ENCODE data around the gene LCK. TPM values are rescaled to one million over a fixed set of nuclear protein-coding genes. Genes with fewer than 3 reads are reported as not detected.

LCK gene
- total and polyA plus RNA-seq, 9 of the 15 experiments (the other 6 are each of a cell fraction or from before 2014, with no cell fraction given): 0.04 to 0.47 (median 0.13) TPM; not detected in 6

DNA sequence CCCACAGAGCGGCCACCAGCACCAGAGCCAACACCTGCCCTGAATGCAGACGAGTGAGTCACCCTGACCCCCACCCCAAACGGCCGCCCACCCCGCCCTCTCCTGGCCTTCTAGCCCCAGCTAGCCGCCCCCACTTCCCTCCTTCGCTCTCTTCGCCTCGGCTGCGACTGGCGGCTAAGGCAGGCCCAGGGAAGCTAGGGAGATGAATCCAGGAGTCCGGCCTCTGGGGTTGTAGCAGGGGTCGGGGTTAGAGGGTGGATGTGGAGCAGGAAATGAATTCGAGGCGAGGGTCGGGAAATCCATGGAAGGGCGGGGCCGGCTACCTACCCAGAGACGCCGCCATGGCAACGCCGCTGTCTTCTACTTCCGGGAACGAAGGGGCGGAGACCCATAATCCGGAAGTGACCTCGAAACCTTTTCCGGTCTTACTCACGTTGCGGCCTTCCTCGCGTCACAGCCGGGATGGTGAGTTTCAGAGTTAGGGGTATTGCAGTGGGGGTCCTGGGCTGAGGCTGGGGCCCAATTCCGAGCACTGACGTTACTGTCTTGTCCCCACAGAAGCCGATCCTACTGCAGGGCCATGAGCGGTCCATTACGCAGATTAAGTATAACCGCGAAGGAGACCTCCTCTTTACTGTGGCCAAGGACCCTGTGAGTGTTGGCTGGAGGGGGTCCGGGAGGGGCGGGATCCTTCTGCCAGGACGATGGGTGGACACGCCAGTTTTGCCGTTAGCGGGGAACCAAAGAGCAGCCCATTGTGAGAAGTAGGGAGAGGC, 28.9 kb upstream of the LCK start, which contains the start of the genes EIF3I and TMEM234 (continued):
- TF ChIP-seq NEUROD1 (IDR thresholded peaks at IDR 0.05; ENCODE audit: borderline replicate concordance, low read depth, low read length, partially characterized antibody) (peak; percentile 21), NCOA1 (IDR thresholded peaks at IDR 0.05; ENCODE audit: low read depth) (peak; percentile 40; the same call in 1 of the 2 replicates), PHF8 (IDR thresholded peaks at IDR 0.05; ENCODE audit: borderline replicate concordance, low read length) (peak; percentile 94), CREM (IDR thresholded peaks at IDR 0.05; ENCODE audit: low read depth) (peak; percentile 91), ZFX (CRISPR knock-in tag; IDR thresholded peaks at IDR 0.05) (peak; percentile 98), KDM4B (IDR thresholded peaks at IDR 0.05; ENCODE audit: borderline replicate concordance in 2 of 2, low read depth in 1 of 2) (peak in 1 of 2 experiments; percentile 90; a peak in 2 of 4 replicates), ATF7 (IDR thresholded peaks at IDR 0.05) (peak; percentile 87), MEIS2 (IDR thresholded peaks at IDR 0.05; ENCODE audit: partially characterized antibody) (no peak), SP1 (CRISPR knock-in tag; IDR thresholded peaks at IDR 0.05) (peak; percentile 89), ASH1L (IDR thresholded peaks at IDR 0.05; ENCODE audit: borderline replicate concordance, low read depth, partially characterized antibody) (peak; percentile 49), DMBX1 (CRISPR knock-in tag; IDR thresholded peaks at IDR 0.05; ENCODE audit: borderline replicate concordance) (no peak)
- TF ChIP-seq, protein P1, sequence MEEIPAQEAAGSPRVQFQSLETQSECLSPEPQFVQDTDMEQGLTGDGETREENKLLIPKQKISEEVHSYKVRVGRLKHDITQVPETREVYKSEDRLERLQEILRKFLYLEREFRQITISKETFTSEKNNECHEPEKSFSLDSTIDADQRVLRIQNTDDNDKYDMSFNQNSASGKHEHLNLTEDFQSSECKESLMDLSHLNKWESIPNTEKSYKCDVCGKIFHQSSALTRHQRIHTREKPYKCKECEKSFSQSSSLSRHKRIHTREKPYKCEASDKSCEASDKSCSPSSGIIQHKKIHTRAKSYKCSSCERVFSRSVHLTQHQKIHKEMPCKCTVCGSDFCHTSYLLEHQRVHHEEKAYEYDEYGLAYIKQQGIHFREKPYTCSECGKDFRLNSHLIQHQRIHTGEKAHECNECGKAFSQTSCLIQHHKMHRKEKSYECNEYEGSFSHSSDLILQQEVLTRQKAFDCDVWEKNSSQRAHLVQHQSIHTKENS (CRISPR knock-in tag; IDR thresholded peaks at IDR 0.05): no peak
- TF ChIP-seq, protein P2, sequence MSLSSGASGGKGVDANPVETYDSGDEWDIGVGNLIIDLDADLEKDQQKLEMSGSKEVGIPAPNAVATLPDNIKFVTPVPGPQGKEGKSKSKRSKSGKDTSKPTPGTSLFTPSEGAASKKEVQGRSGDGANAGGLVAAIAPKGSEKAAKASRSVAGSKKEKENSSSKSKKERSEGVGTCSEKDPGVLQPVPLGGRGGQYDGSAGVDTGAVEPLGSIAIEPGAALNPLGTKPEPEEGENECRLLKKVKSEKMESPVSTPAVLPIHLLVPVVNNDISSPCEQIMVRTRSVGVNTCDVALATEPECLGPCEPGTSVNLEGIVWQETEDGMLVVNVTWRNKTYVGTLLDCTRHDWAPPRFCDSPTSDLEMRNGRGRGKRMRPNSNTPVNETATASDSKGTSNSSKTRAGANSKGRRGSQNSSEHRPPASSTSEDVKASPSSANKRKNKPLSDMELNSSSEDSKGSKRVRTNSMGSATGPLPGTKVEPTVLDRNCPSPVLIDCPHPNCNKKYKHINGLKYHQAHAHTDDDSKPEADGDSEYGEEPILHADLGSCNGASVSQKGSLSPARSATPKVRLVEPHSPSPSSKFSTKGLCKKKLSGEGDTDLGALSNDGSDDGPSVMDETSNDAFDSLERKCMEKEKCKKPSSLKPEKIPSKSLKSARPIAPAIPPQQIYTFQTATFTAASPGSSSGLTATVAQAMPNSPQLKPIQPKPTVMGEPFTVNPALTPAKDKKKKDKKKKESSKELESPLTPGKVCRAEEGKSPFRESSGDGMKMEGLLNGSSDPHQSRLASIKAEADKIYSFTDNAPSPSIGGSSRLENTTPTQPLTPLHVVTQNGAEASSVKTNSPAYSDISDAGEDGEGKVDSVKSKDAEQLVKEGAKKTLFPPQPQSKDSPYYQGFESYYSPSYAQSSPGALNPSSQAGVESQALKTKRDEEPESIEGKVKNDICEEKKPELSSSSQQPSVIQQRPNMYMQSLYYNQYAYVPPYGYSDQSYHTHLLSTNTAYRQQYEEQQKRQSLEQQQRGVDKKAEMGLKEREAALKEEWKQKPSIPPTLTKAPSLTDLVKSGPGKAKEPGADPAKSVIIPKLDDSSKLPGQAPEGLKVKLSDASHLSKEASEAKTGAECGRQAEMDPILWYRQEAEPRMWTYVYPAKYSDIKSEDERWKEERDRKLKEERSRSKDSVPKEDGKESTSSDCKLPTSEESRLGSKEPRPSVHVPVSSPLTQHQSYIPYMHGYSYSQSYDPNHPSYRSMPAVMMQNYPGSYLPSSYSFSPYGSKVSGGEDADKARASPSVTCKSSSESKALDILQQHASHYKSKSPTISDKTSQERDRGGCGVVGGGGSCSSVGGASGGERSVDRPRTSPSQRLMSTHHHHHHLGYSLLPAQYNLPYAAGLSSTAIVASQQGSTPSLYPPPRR (CRISPR knock-in tag; IDR thresholded peaks at IDR 0.05; ENCODE audit: borderline replicate concordance): peak; percentile 61; the same call in 1 of the 2 replicates
- TF ChIP-seq, protein P3, sequence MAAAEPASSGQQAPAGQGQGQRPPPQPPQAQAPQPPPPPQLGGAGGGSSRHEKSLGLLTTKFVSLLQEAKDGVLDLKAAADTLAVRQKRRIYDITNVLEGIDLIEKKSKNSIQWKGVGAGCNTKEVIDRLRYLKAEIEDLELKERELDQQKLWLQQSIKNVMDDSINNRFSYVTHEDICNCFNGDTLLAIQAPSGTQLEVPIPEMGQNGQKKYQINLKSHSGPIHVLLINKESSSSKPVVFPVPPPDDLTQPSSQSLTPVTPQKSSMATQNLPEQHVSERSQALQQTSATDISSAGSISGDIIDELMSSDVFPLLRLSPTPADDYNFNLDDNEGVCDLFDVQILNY (CRISPR knock-in tag; IDR thresholded peaks at IDR 0.05): no peak
- TF ChIP-seq, protein P4, sequence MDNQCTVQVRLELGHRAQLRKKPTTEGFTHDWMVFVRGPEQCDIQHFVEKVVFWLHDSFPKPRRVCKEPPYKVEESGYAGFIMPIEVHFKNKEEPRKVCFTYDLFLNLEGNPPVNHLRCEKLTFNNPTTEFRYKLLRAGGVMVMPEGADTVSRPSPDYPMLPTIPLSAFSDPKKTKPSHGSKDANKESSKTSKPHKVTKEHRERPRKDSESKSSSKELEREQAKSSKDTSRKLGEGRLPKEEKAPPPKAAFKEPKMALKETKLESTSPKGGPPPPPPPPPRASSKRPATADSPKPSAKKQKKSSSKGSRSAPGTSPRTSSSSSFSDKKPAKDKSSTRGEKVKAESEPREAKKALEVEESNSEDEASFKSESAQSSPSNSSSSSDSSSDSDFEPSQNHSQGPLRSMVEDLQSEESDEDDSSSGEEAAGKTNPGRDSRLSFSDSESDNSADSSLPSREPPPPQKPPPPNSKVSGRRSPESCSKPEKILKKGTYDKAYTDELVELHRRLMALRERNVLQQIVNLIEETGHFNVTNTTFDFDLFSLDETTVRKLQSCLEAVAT (IDR thresholded peaks at IDR 0.05): 0 out of 4 replicates have a peak, but pooled peaks of 1 of the 2 experiments have one; percentile 8
- TF ChIP-seq, protein P5, sequence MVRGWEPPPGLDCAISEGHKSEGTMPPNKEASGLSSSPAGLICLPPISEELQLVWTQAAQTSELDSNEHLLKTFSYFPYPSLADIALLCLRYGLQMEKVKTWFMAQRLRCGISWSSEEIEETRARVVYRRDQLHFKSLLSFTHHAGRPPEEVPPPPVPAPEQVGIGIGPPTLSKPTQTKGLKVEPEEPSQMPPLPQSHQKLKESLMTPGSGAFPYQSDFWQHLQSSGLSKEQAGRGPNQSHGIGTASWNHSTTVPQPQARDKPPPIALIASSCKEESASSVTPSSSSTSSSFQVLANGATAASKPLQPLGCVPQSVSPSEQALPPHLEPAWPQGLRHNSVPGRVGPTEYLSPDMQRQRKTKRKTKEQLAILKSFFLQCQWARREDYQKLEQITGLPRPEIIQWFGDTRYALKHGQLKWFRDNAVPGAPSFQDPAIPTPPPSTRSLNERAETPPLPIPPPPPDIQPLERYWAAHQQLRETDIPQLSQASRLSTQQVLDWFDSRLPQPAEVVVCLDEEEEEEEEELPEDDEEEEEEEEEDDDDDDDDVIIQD (CRISPR knock-in tag; IDR thresholded peaks at IDR 0.05): 0 out of 2 replicates have a peak, but pooled peaks have one; percentile 9

Data from K562 (cell line).